Ovary (tissue), 9 donors: ENCODE data around the gene CD5L. TPM values are rescaled to one million over a fixed set of nuclear protein-coding genes. Genes with fewer than 3 reads are reported as not detected.

Experiments used
- DNase-seq, 5 donors: peaks; one replicate each; pipeline ENCODE4 v3.0.0-alpha.2; 2019 to 2020
- H3K27ac ChIP-seq, 2 donors: fragments of 200-600 bp; one replicate each; pipeline versions ENCODE4 v1.5.1 to v1.8.0; 2019 to 2022
- H3K27me3 ChIP-seq: fragments of 200-600 bp; one replicate; pipeline ENCODE4 v1.8.0; 2022
- H3K36me3 ChIP-seq: fragments of 200-600 bp; sonication (generic); one replicate; pipeline ENCODE4 v1.5.1; 2019
- H3K4me1 ChIP-seq: one replicate; pipeline ENCODE4 v1.8.1; 2013; ENCODE audit warnings: mild to moderate bottlenecking, moderate library complexity; ENCODE audit not compliant: insufficient read depth
- H3K4me3 ChIP-seq: fragments of 200-600 bp; sonication (generic); one replicate; pipeline ENCODE4 v1.5.1; 2017
- H3K9me3 ChIP-seq, 2 donors: fragments of 200-600 bp in 1 of 2; sonication (generic) in 1 of 2; one replicate each; pipeline versions ENCODE4 v1.5.1 to v1.8.1; 2013 to 2019; ENCODE audit warnings: mild to moderate bottlenecking in 1 of 2, moderate library complexity in 1 of 2
- CTCF ChIP-seq, 3 donors: fragments of 450-650 bp in 2 of 3; fragments of 200-600 bp in 1 of 3; IDR thresholded peaks; one replicate each; pipeline versions ENCODE4 v1.5.1 to v1.8.0; 2016 to 2022; ENCODE audit warnings: antibody characterized with exemption in 3 of 3, mild to moderate bottlenecking in 1 of 3
- EP300 ChIP-seq: sonication (generic); formaldehyde crosslinking; IDR thresholded peaks from one replicate; pipeline ENCODE4 v1.6.1; 2017; ENCODE audit warnings: antibody characterized with exemption
- POLR2A ChIP-seq: fragments of 450-650 bp; IDR thresholded peaks from one replicate; pipeline ENCODE4 v1.6.1; 2017; ENCODE audit warnings: antibody characterized with exemption, mild to moderate bottlenecking, moderate library complexity
- WGBS, 3 donors: extraction: QIAGEN DNeasy Blood & Tissue Kit in 1 of 3; methylation state at CpG; one replicate each; pipeline versions ENCODE4 v1.1.5 to v1.1.7; 2013 to 2017; 5-methylcytosine and 5-hydroxymethylcytosine counted together
- intact Hi-C, 4 donors: fragments of 100-400 bp; cut with DNase I; formaldehyde crosslinking; loops; one replicate each; pipeline versions ENCODE4 v1.11.0 to v1.15.1; 2022 to 2023
- polyA plus RNA-seq, 2 donors: library from polyadenylated mRNA; stranded (reverse); fragments of 200-250 nt in 1 of 2; fragments of 350-450 nt in 1 of 2; fragmentation: Illumina TruSeq in 1 of 2; extraction: RNeasy Lipid Tissue Mini Kit (QIAGEN cat#74804) in 1 of 2; gene quantifications; one replicate each; pipeline ENCODE4 v1.2.3, GENCODE V29; 2013 to 2014
- total RNA-seq, 7 donors: library from RNA; depleted of rRNA in 2 of 7; stranded (reverse); fragments of >200 nt in 2 of 7; fragmentation: NEBNext Ultra II Directional in 3 of 7; extraction: Animal tissue kit (Norgen Biotek cat#: 25700) in 3 of 7; gene quantifications; one replicate each; pipeline versions ENCODE4 v1.1.0 to v1.2.4, GENCODE V29; 2016 to 2023
- donor health status: DM: no; HTN: no; CAD: no; lungs with moderate emphysema.
- donor health status: DM: no; HTN: no; CAD: no.
- donor health status: Bipolar disorder and iron deficiency.
- donor health status: DM: yes; HTN: yes; CAD: no.
- donor health status: DM: no; HTN: no; CAD: no.
- donor health status: DM: yes; HTN: yes; CAD: no.

The CD5L gene
- total and polyA plus RNA-seq, 9 donors, result 0.10 to 0.45 TPM; not detected in 7

DNA sequence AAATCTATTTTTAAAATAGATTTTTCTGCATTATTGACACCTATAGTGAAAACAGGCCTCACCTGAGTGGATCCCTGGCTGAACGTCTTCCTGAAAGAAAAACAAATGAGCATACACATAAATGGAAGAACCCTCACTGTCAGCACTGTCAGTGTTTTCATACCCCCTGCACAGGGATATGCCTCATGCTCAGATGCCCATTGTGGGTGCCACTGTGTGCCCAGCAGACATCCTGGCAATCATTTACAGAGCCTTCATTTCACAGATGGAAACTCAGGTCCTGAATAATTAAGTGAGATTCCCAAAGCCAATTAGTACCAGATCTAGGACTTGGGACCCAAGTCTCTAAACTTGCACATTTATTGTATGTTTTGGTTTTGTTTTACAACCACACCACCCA, 41.6 kb downstream of the CD5L start:
- H3K36me3 ChIP-seq, result no peaks in the 10 kb centered on the region
- no peak for DNase-seq
- no peaks in the 10 kb centered on the region for H3K27me3 ChIP-seq
- TF ChIP-seq POLR2A, result no peak
- no peak for TF ChIP-seq CTCF (IDR thresholded peaks at IDR 0.05)
- TF ChIP-seq EP300, result no peak
- intact Hi-C loops, result no loop called here
- no peak overlapping the region for H3K27ac ChIP-seq
- H3K9me3 ChIP-seq, result no peaks in the 10 kb centered on the region
- WGBS, 3 donors, result 49 to 72% (median 71%) methylated on average over 1 of the region's 1 CpG
- no peak overlapping the region for H3K4me3 ChIP-seq
- H3K4me1 ChIP-seq, result no peaks in the 10 kb centered on the region

GRCh38 chr1:157798211-157798610, 43.4 kb downstream of the CD5L start:
- Histone ChIP-seq H3K9me3 (no peaks in the 10 kb centered on the region), H3K36me3 (no peaks in the 10 kb centered on the region), H3K4me3 (no peak overlapping the region), H3K27ac (no peak overlapping the region), H3K4me1 (no peaks in the 10 kb centered on the region), H3K27me3 (no peaks in the 10 kb centered on the region)
- WGBS, 3 donors, result 81 to 93% (median 85%) methylated on average over 5 of the region's 5 CpGs
- no peak for DNase-seq
- intact Hi-C loops, result no loop called here
- no peak for TF ChIP-seq CTCF (IDR thresholded peaks at IDR 0.05)
- no peak for TF ChIP-seq POLR2A
- TF ChIP-seq EP300, result no peak

GRCh38 chr1:157785248-157785647, 56.4 kb downstream of the CD5L start:
- no peaks in the 10 kb centered on the region for H3K9me3 ChIP-seq
- intact Hi-C loops, result no loop called here
- H3K4me3 ChIP-seq, result no peak overlapping the region
- no peak for TF ChIP-seq CTCF (IDR thresholded peaks at IDR 0.05)
- TF ChIP-seq EP300, result no peak
- no peak for TF ChIP-seq POLR2A
- H3K4me1 ChIP-seq, result no peaks in the 10 kb centered on the region
- no peaks in the 10 kb centered on the region for H3K27me3 ChIP-seq
- WGBS, 3 donors, result 10 to 12% (median 11%) methylated on average over 1 of the region's 1 CpG
- no peaks in the 10 kb centered on the region for H3K36me3 ChIP-seq
- DNase-seq, result no peak
- no peak overlapping the region for H3K27ac ChIP-seq

DNA sequence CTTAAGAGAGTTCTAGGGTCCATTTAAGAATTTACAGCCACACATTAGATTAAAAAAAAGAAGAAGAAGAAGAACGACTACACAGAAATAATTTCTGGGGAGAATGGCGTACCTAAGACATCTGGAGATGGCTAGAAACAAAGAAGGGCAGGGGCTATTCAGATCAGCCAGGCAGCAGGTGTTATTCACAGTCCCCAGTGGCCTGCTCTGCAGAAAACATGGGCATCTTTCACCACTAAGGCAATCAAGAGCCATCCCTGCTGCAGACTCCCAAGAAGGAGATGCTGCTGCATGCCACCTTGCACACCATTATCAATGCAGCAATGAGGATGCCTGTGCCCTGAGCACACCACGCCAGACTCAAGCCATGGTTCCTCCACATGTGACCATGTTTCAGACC, 56.8 kb downstream of the CD5L start:
- WGBS, 3 donors, result 61 to 67% (median 66%) methylated on average over 3 of the region's 3 CpGs
- intact Hi-C loops, result no loop called here
- Histone ChIP-seq H3K4me1 (no peaks in the 10 kb centered on the region), H3K4me3 (no peak overlapping the region), H3K27ac (no peak overlapping the region), H3K9me3 (no peaks in the 10 kb centered on the region), H3K36me3 (no peaks in the 10 kb centered on the region), H3K27me3 (no peaks in the 10 kb centered on the region)
- DNase-seq, result no peak
- TF ChIP-seq POLR2A (no peak), CTCF (IDR thresholded peaks at IDR 0.05) (no peak), EP300 (no peak)

GRCh38 chr1:157782931-157783330, 58.7 kb downstream of the CD5L start:
- Histone ChIP-seq H3K9me3 (no peaks in the 10 kb centered on the region), H3K4me1 (no peaks in the 10 kb centered on the region), H3K36me3 (no peaks in the 10 kb centered on the region), H3K27me3 (no peaks in the 10 kb centered on the region), H3K4me3 (no peak overlapping the region), H3K27ac (no peak overlapping the region)
- WGBS, 3 donors, result 90 to 97% (median 95%) methylated on average over 1 of the region's 1 CpG
- intact Hi-C loops, result no loop called here
- no peak for DNase-seq
- no peak for TF ChIP-seq POLR2A
- no peak for TF ChIP-seq EP300
- TF ChIP-seq CTCF (IDR thresholded peaks at IDR 0.05), result no peak
